HEK293 (cell line): Measurements from ENCODE around the gene GALK1.

Source experiments
- CTCF ChIA-PET: fragments of 350-600 bp; formaldehyde crosslinking; extraction: SDS; loops from one replicate; lab custom pipeline; 2021; ENCODE audit warnings: antibody characterized with exemption; lab: Yijun Ruan, JAX
- POLR2A ChIA-PET: fragments of 300-600 bp; formaldehyde crosslinking; extraction: SDS; loops from one replicate; lab custom pipeline; 2020; ENCODE audit warnings: antibody characterized with exemption, inconsistent platforms; lab: Yijun Ruan, JAX
- H3K27ac ChIP-seq: fragments of 200-500 bp; sonication (Bioruptor generic); 2 replicates; pipeline ENCODE4 v1.5.1; 2014; ENCODE audit warnings: low read depth, low read length, control low read depth, inconsistent platforms; ENCODE audit errors: extremely low read depth
- H3K36me3 ChIP-seq, 2 experiments: fragments of 200-500 bp in 1 of 2; sonication (Bioruptor generic) in 1 of 2; 1 replicate in 1 of 2; 2 replicates in 1 of 2; pipeline ENCODE4 v1.5.1; 2014 to 2017; ENCODE audit warnings: inconsistent platforms in 2 of 2, low read length in 2 of 2; ENCODE audit not compliant: control insufficient read depth in 2 of 2, insufficient read depth in 1 of 2
- H3K4me1 ChIP-seq: fragments of 200-500 bp; sonication (Bioruptor generic); 2 replicates; pipeline ENCODE4 v1.5.1; 2014; ENCODE audit warnings: mild to moderate bottlenecking, low read length, inconsistent platforms; ENCODE audit not compliant: control insufficient read depth, insufficient read depth
- H3K4me3 ChIP-seq: 2 replicates; pipeline ENCODE4 v1.5.1; 2011; ENCODE audit warnings: low read depth, mild to moderate bottlenecking, control low read depth, low read length, moderate library complexity
- H3K9me3 ChIP-seq: fragments of 200-500 bp; sonication (Bioruptor generic); 2 replicates; pipeline ENCODE4 v1.5.1; 2014; ENCODE audit warnings: low read depth, low read length, inconsistent platforms; ENCODE audit not compliant: control insufficient read depth, insufficient read depth
- KLF1 ChIP-seq: fragments of 450-650 bp; formaldehyde crosslinking; IDR thresholded peaks from 2 replicates; pipeline ENCODE4 v1.5.1; 2016; ENCODE audit warnings: missing biosample characterization, missing genetic modification characterization
- RBAK ChIP-seq: fragments of 450-650 bp; formaldehyde crosslinking; IDR thresholded peaks from 2 replicates; pipeline ENCODE4 v1.5.1; 2016; ENCODE audit warnings: missing biosample characterization, missing genetic modification characterization
- WT1 ChIP-seq: fragments of 450-650 bp; formaldehyde crosslinking; IDR thresholded peaks from 2 replicates; pipeline ENCODE4 v1.5.1; 2016; ENCODE audit warnings: missing biosample characterization, missing genetic modification characterization
- ZBTB11 ChIP-seq: fragments of 450-650 bp; formaldehyde crosslinking; conservative IDR thresholded peaks from 2 replicates; pipeline ENCODE4 v1.5.1; 2016; ENCODE audit warnings: low read depth, missing biosample characterization, missing genetic modification characterization
- ZBTB8A ChIP-seq: fragments of 450-650 bp; formaldehyde crosslinking; IDR thresholded peaks from 2 replicates; pipeline ENCODE4 v1.5.1; 2016; ENCODE audit warnings: missing biosample characterization, missing genetic modification characterization
- ZNF18 ChIP-seq: fragments of 450-650 bp; formaldehyde crosslinking; IDR thresholded peaks from 2 replicates; pipeline ENCODE4 v1.5.1; 2016; ENCODE audit warnings: missing biosample characterization, missing genetic modification characterization
- ZNF266 ChIP-seq: fragments of 450-650 bp; formaldehyde crosslinking; IDR thresholded peaks from 2 replicates; pipeline ENCODE4 v1.5.1; 2016; ENCODE audit warnings: missing biosample characterization, missing genetic modification characterization, low read depth
- ZNF398 ChIP-seq: fragments of 450-650 bp; formaldehyde crosslinking; IDR thresholded peaks from 2 replicates; pipeline ENCODE4 v1.5.1; 2017; ENCODE audit warnings: missing biosample characterization, missing genetic modification characterization
- ZNF510 ChIP-seq: fragments of 450-650 bp; formaldehyde crosslinking; IDR thresholded peaks from 2 replicates; pipeline ENCODE4 v1.5.1; 2018; ENCODE audit warnings: mild to moderate bottlenecking, missing genetic modification characterization, missing biosample characterization; ENCODE audit not compliant: insufficient replicate concordance
- ZNF529 ChIP-seq: fragments of 450-650 bp; formaldehyde crosslinking; IDR thresholded peaks from 2 replicates; pipeline ENCODE4 v1.5.1; 2017; ENCODE audit warnings: missing genetic modification characterization, missing biosample characterization; ENCODE audit not compliant: insufficient replicate concordance
- ZNF560 ChIP-seq: fragments of 450-650 bp; formaldehyde crosslinking; IDR thresholded peaks from 2 replicates; pipeline ENCODE4 v1.5.1; 2017; ENCODE audit warnings: missing biosample characterization, missing genetic modification characterization, borderline replicate concordance
- ZNF561 ChIP-seq: fragments of 450-650 bp; IDR thresholded peaks from 2 replicates; pipeline ENCODE4 v1.5.1; 2018; ENCODE audit warnings: missing biosample characterization, missing genetic modification characterization, borderline replicate concordance
- ZNF580 ChIP-seq: fragments of 450-650 bp; formaldehyde crosslinking; IDR thresholded peaks from 2 replicates; pipeline ENCODE4 v1.5.1; 2016; ENCODE audit warnings: missing biosample characterization, missing genetic modification characterization
- ZNF600 ChIP-seq: fragments of 450-650 bp; formaldehyde crosslinking; IDR thresholded peaks from 2 replicates; pipeline ENCODE4 v1.5.1; 2016; ENCODE audit warnings: missing biosample characterization, missing genetic modification characterization
- ZNF664 ChIP-seq: fragments of 450-650 bp; formaldehyde crosslinking; IDR thresholded peaks from 2 replicates; pipeline ENCODE4 v1.5.1; 2016; ENCODE audit warnings: missing biosample characterization, missing genetic modification characterization
- ZNF747 ChIP-seq: fragments of 450-650 bp; formaldehyde crosslinking; IDR thresholded peaks from 2 replicates; pipeline ENCODE4 v1.5.1; 2016; ENCODE audit warnings: missing biosample characterization, missing genetic modification characterization
- ZSCAN30 ChIP-seq: fragments of 450-650 bp; IDR thresholded peaks from 2 replicates; pipeline ENCODE4 v1.5.1; 2018; ENCODE audit warnings: missing biosample characterization, mild to moderate bottlenecking, missing genetic modification characterization, moderate library complexity

Gene GALK1

GRCh38 chr17:75720656-75721462, 44.1 kb downstream of the GALK1 start, which contains the start of gene ITGB4 (continued):
- no peak for TF ChIP-seq ZBTB11
- no peak for TF ChIP-seq ZNF560 (tag by site-specific recombination)
- no peak for TF ChIP-seq ZNF18 (tag by site-specific recombination)
- no peak for TF ChIP-seq ZNF266 (tag by site-specific recombination)
- TF ChIP-seq KLF1 (tag by site-specific recombination): 0 out of 2 replicates have a peak, but pooled peaks have one; percentile 29
- 0 out of 2 replicates have a peak, but pooled peaks have one; percentile 12 for TF ChIP-seq WT1 (tag by site-specific recombination)
- TF ChIP-seq ZNF561: peak; percentile 44; the same call in 1 of the 2 replicates
- no peak for TF ChIP-seq RBAK (tag by site-specific recombination)
- peak; percentile 94 for TF ChIP-seq ZNF398 (tag by site-specific recombination)
- TF ChIP-seq ZNF529: no peak
- 0 out of 2 replicates have a peak, but pooled peaks have one; percentile 28 for TF ChIP-seq ZSCAN30 (tag by site-specific recombination)
- TF ChIP-seq ZNF600 (tag by site-specific recombination): peak; percentile 51
- TF ChIP-seq, all 188 proteins: peak for 18

- Histone ChIP-seq H3K4me3 (no peak overlapping the region), H3K27ac (no peak overlapping the region), H3K36me3 (no peaks in the 10 kb centered on the region), H3K4me1 (no peaks in the 10 kb centered on the region; the same call in 1 of the 2 replicates), H3K9me3 (no peaks in the 10 kb centered on the region)
- ChIA-PET CTCF (interaction anchor here (0.6 to 4.2 kb wide), 4 partner anchors 30 to 186 kb away, joined by 3 to 22 read pairs (median 4); no protein-coding TSS in a partner anchor), POLR2A (interaction anchor here (0.9 kb wide), 2 partner anchors 18 to 847 kb away, joined by 3 to 4 read pairs; partner anchors contain the start of gene FDXR)
- TF ChIP-seq ZNF664 (tag by site-specific recombination) (peak; percentile 91), ZBTB8A (tag by site-specific recombination) (no peak), ZNF600 (tag by site-specific recombination) (0 out of 2 replicates have a peak, but pooled peaks have one; percentile 28), ZNF747 (tag by site-specific recombination) (no peak), ZNF580 (tag by site-specific recombination) (no peak), ZNF510 (tag by site-specific recombination) (no peak)
Measured at GRCh38 chr17:75719732-75720131, 45.3 kb downstream of the GALK1 start.
